ENCODE data around the gene ETHE1. TPM values are rescaled to one million over a fixed set of nuclear protein-coding genes. Genes with fewer than 3 reads are reported as not detected.

ETHE1 gene
- total and polyA plus RNA-seq, 2 donors from 2014 or later: 61.3 to 81.8 TPM

DNA sequence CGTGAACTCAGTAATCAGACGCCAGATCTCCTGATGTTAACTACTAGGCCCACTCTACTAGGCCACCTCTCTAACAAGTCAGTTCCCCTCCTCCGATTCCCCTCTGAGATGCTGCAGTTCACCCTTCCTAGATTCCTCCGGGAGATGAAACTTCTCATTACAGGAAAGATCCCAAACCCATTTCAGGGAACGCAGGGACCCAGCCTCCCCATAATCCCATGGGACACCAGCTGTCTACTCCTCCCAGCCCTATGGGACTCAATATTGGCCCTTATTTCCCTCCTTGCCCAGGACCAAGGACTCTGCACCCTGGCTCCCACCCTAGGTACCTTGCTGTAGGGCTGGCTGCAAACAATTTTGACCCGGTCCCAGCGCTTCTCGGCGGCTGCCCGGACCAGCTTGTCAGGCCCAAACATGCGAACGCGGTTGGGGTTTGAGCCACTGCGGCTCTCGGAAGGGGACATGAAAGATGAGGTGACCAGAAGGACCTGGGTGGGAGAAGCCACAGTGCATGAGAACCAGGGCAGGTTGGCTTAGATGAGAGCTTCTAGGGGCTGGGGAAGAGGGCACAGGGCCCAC is 27.4 kb upstream of the ETHE1 start:
- H3K9ac ChIP-seq (ENCODE audit: low read length in 3 of 3): no peak overlapping the region
- no peak overlapping the region for H3K4me3 ChIP-seq (ENCODE audit: low read length in 3 of 3)
- H3K9me3 ChIP-seq (ENCODE audit: control insufficient read depth in 2 of 3, insufficient read depth in 1 of 3, low read length in 3 of 3): no peaks in the 10 kb centered on the region
- TF ChIP-seq, protein P1, sequence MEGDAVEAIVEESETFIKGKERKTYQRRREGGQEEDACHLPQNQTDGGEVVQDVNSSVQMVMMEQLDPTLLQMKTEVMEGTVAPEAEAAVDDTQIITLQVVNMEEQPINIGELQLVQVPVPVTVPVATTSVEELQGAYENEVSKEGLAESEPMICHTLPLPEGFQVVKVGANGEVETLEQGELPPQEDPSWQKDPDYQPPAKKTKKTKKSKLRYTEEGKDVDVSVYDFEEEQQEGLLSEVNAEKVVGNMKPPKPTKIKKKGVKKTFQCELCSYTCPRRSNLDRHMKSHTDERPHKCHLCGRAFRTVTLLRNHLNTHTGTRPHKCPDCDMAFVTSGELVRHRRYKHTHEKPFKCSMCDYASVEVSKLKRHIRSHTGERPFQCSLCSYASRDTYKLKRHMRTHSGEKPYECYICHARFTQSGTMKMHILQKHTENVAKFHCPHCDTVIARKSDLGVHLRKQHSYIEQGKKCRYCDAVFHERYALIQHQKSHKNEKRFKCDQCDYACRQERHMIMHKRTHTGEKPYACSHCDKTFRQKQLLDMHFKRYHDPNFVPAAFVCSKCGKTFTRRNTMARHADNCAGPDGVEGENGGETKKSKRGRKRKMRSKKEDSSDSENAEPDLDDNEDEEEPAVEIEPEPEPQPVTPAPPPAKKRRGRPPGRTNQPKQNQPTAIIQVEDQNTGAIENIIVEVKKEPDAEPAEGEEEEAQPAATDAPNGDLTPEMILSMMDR (IDR thresholded peaks at IDR 0.05; ENCODE audit: borderline replicate concordance, extremely low read depth, insufficient read depth): no peak
- H3K27ac ChIP-seq (ENCODE audit: low read depth in 2 of 2, low read length in 2 of 2): no peak overlapping the region
- peak in 1 of 5 donors; percentile 45 for DNase-seq
- intact Hi-C loops (cut with DNase I): no loop called here
- peaks cover 5 to 29% (median 11%) of the 10 kb centered on the region in 3 donors for H3K36me3 ChIP-seq (ENCODE audit: control insufficient read depth in 2 of 3, insufficient read depth in 3 of 3, low read length in 3 of 3)
- no peaks in the 10 kb centered on the region for H3K4me1 ChIP-seq (ENCODE audit: control insufficient read depth in 2 of 3, insufficient read depth in 2 of 3, low read depth in 1 of 3, low read length in 3 of 3)
- FAIRE-seq: no peak
- H3K27me3 ChIP-seq (ENCODE audit: control insufficient read depth, insufficient read depth, low read length): no peaks in the 10 kb centered on the region

DNA sequence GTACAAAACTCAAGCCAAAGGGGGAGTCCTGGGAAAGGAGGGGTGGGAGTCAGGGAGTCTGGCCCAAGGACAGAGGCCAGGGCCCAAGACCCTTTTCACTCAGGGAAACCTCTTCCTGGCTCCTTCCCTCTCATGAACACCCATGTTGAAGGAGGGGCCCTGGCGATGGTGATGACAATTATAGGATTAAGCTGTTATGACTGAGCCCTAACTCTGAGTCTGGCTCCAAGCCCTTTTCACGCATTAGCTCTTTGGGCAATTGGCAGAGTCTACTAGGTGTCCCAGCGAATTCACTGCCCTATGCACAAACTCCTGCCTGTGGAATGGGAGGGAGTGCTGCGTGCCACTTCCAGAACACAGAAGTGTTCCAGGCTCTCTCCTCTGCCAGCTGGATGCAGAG is 26.7 kb upstream of the ETHE1 start:
- Histone ChIP-seq H3K9me3 (ENCODE audit: control insufficient read depth in 2 of 3, insufficient read depth in 1 of 3, low read length in 3 of 3) (no peaks in the 10 kb centered on the region), H3K36me3 (ENCODE audit: control insufficient read depth in 2 of 3, insufficient read depth in 3 of 3, low read length in 3 of 3) (peaks cover 5 to 29% (median 11%) of the 10 kb centered on the region in 3 donors), H3K27ac (ENCODE audit: low read depth in 2 of 2, low read length in 2 of 2) (no peak overlapping the region), H3K4me3 (ENCODE audit: low read length in 3 of 3) (no peak overlapping the region), H3K4me1 (ENCODE audit: control insufficient read depth in 2 of 3, insufficient read depth in 2 of 3, low read depth in 1 of 3, low read length in 3 of 3) (no peaks in the 10 kb centered on the region), H3K9ac (ENCODE audit: low read length in 3 of 3) (no peak overlapping the region), H3K27me3 (ENCODE audit: control insufficient read depth, insufficient read depth, low read length) (no peaks in the 10 kb centered on the region)
- DNase-seq: peak in 1 of 5 donors; percentile 7
- intact Hi-C loops (cut with DNase I): no loop called here
- TF ChIP-seq, protein P1 (IDR thresholded peaks at IDR 0.05; ENCODE audit: borderline replicate concordance, extremely low read depth, insufficient read depth): no peak
- FAIRE-seq: no peak

DNA sequence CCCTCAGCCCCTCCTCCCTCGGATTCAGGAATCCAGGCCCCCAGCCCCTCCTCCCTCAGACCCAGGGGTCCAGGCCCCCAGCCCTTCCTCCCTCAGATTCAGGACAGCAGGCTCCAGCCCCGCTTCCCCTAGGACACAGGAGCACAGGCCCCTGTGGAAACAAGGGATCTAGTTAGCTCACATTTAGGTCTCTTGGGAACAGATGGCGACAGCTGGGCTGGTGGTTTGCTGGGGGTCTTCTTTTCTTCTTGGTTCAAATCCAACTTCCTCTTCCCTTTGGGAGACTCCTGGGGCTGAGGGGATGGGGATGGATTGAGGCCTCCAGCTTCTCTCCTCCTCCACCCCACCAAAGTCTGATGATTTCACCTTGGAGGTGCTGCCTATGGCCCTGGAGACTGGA is 25.6 kb upstream of the ETHE1 start:
- DNase-seq (peak in 1 of 5 donors; percentile 30), FAIRE-seq (no peak)
- TF ChIP-seq, protein P1 (IDR thresholded peaks at IDR 0.05; ENCODE audit: borderline replicate concordance, extremely low read depth, insufficient read depth): no peak
- Histone ChIP-seq H3K4me3 (ENCODE audit: low read length in 3 of 3) (no peak overlapping the region), H3K36me3 (ENCODE audit: control insufficient read depth in 2 of 3, insufficient read depth in 3 of 3, low read length in 3 of 3) (peaks cover 5 to 24% (median 11%) of the 10 kb centered on the region in 3 donors), H3K4me1 (ENCODE audit: control insufficient read depth in 2 of 3, insufficient read depth in 2 of 3, low read depth in 1 of 3, low read length in 3 of 3) (no peaks in the 10 kb centered on the region), H3K9me3 (ENCODE audit: control insufficient read depth in 2 of 3, insufficient read depth in 1 of 3, low read length in 3 of 3) (no peaks in the 10 kb centered on the region), H3K27me3 (ENCODE audit: control insufficient read depth, insufficient read depth, low read length) (no peaks in the 10 kb centered on the region), H3K9ac (ENCODE audit: low read length in 3 of 3) (no peak overlapping the region), H3K27ac (ENCODE audit: low read depth in 2 of 2, low read length in 2 of 2) (no peak overlapping the region)
- intact Hi-C loops (cut with DNase I): no loop called here

DNA sequence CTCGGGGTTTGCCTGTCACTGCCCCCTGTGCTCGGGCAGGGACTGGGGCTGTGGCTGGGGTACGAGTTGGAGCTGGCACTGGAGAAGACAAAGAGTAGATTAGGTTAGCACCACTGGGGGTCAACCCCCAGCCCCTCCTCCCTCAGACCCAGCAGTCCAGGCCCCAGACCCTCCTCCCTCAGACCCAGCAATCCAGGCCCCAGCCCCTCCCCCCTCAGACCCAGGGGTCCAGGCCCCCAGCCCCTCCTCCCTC is 25.1 kb upstream of the ETHE1 start:
- Histone ChIP-seq H3K27me3 (ENCODE audit: control insufficient read depth, insufficient read depth, low read length) (no peaks in the 10 kb centered on the region), H3K27ac (ENCODE audit: low read depth in 2 of 2, low read length in 2 of 2) (no peak overlapping the region), H3K36me3 (ENCODE audit: control insufficient read depth in 2 of 3, insufficient read depth in 3 of 3, low read length in 3 of 3) (peaks cover 5 to 24% (median 11%) of the 10 kb centered on the region in 3 donors), H3K9ac (ENCODE audit: low read length in 3 of 3) (no peak overlapping the region), H3K4me1 (ENCODE audit: control insufficient read depth in 2 of 3, insufficient read depth in 2 of 3, low read depth in 1 of 3, low read length in 3 of 3) (no peaks in the 10 kb centered on the region), H3K4me3 (ENCODE audit: low read length in 3 of 3) (no peak overlapping the region), H3K9me3 (ENCODE audit: control insufficient read depth in 2 of 3, insufficient read depth in 1 of 3, low read length in 3 of 3) (no peaks in the 10 kb centered on the region)
- FAIRE-seq: no peak
- TF ChIP-seq, protein P1 (IDR thresholded peaks at IDR 0.05; ENCODE audit: borderline replicate concordance, extremely low read depth, insufficient read depth): no peak
- DNase-seq: no peak
- intact Hi-C loops (cut with DNase I): no loop called here

All from kidney (tissue), 14 donors.